ENCODE data around the gene RB1. TPM values are rescaled to one million over a fixed set of nuclear protein-coding genes. Genes with fewer than 3 reads are reported as not detected.

Gene RB1
- total RNA-seq, 1 donor from 2014 or later, result 36.2 TPM

GRCh38 chr13:48398450-48399095 lies 95.0 kb downstream of the RB1 start:
- no peaks in the 10 kb centered on the region for H3K9me3 Mint-ChIP-seq (ENCODE audit: unreplicated experiment)
- no peak for DNase-seq (ENCODE audit: low spot score)
- no peak overlapping the region for H3K4me3 Mint-ChIP-seq (ENCODE audit: unreplicated experiment)
- H3K36me3 Mint-ChIP-seq (ENCODE audit: low read depth, unreplicated experiment), result peaks cover 27% of the 10 kb centered on the region
- peaks cover 5% of the 10 kb centered on the region for H3K27me3 Mint-ChIP-seq (ENCODE audit: unreplicated experiment)
- no peak for TF ChIP-seq CTCF (IDR thresholded peaks at IDR 0.05; ENCODE audit: unreplicated experiment)
- peaks cover 11% of the 10 kb centered on the region for H3K4me1 Mint-ChIP-seq (ENCODE audit: unreplicated experiment)
- H3K27ac Mint-ChIP-seq (ENCODE audit: unreplicated experiment), result no peak overlapping the region

- TF ChIP-seq CTCF (IDR thresholded peaks at IDR 0.05; ENCODE audit: unreplicated experiment), result no peak
- peaks cover 2% of the 10 kb centered on the region for H3K27me3 Mint-ChIP-seq (ENCODE audit: unreplicated experiment)
- H3K9me3 Mint-ChIP-seq (ENCODE audit: unreplicated experiment), result no peaks in the 10 kb centered on the region
- peak overlapping the region; percentile 76 for H3K27ac Mint-ChIP-seq (ENCODE audit: unreplicated experiment)
- no peak for DNase-seq (ENCODE audit: low spot score)
- H3K36me3 Mint-ChIP-seq (ENCODE audit: low read depth, unreplicated experiment), result peaks cover 16% of the 10 kb centered on the region
- no peak overlapping the region for H3K4me3 Mint-ChIP-seq (ENCODE audit: unreplicated experiment)
- peaks cover 18% of the 10 kb centered on the region for H3K4me1 Mint-ChIP-seq (ENCODE audit: unreplicated experiment)
Measured at GRCh38 chr13:48400090-48400694, 96.6 kb downstream of the RB1 start.

- Mint-ChIP-seq H3K9me3 (ENCODE audit: unreplicated experiment) (no peaks in the 10 kb centered on the region), H3K4me3 (ENCODE audit: unreplicated experiment) (no peak overlapping the region), H3K4me1 (ENCODE audit: unreplicated experiment) (peaks cover 18% of the 10 kb centered on the region), H3K27ac (ENCODE audit: unreplicated experiment) (peak overlapping the region; percentile 65), H3K36me3 (ENCODE audit: low read depth, unreplicated experiment) (peaks cover 9% of the 10 kb centered on the region), H3K27me3 (ENCODE audit: unreplicated experiment) (peaks cover 2% of the 10 kb centered on the region)
- TF ChIP-seq CTCF (IDR thresholded peaks at IDR 0.05; ENCODE audit: unreplicated experiment), result no peak
- DNase-seq (ENCODE audit: low spot score), result no peak
Measured at GRCh38 chr13:48400850-48401291, 97.3 kb downstream of the RB1 start.

DNA sequence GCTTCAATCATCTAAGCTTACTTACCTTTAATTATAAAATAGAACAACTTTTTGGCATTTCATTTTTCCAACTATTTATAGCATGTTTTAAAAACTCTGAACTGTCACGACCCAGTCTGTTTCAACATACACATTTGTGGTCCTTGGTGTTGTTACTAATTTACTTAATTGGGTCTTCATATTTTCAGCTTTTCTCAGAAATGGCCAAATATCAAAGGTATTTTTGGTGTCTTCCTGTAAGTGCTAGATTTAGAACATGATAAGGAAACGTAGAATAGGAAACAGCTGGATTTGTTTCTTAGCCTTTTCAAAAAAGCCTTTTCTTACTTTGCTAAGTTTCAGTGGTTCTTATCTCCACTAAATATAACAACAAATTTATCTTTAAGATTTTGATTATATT lies 97.9 kb downstream of the RB1 start:
- Mint-ChIP-seq H3K4me3 (ENCODE audit: unreplicated experiment) (no peak overlapping the region), H3K27me3 (ENCODE audit: unreplicated experiment) (peaks cover 4% of the 10 kb centered on the region), H3K9me3 (ENCODE audit: unreplicated experiment) (no peaks in the 10 kb centered on the region), H3K27ac (ENCODE audit: unreplicated experiment) (peak overlapping the region; percentile 76), H3K4me1 (ENCODE audit: unreplicated experiment) (peaks cover 20% of the 10 kb centered on the region), H3K36me3 (ENCODE audit: low read depth, unreplicated experiment) (peaks cover 3% of the 10 kb centered on the region)
- DNase-seq (ENCODE audit: low spot score), result no peak
- no peak for TF ChIP-seq CTCF (IDR thresholded peaks at IDR 0.05; ENCODE audit: unreplicated experiment)

GRCh38 chr13:48402325-48402932 lies 98.9 kb downstream of the RB1 start:
- Mint-ChIP-seq H3K36me3 (ENCODE audit: low read depth, unreplicated experiment) (no peaks in the 10 kb centered on the region), H3K27ac (ENCODE audit: unreplicated experiment) (no peak overlapping the region), H3K4me1 (ENCODE audit: unreplicated experiment) (peaks cover 24% of the 10 kb centered on the region), H3K4me3 (ENCODE audit: unreplicated experiment) (no peak overlapping the region), H3K27me3 (ENCODE audit: unreplicated experiment) (peaks cover 2% of the 10 kb centered on the region), H3K9me3 (ENCODE audit: unreplicated experiment) (no peaks in the 10 kb centered on the region)
- DNase-seq (ENCODE audit: low spot score), result no peak
- no peak for TF ChIP-seq CTCF (IDR thresholded peaks at IDR 0.05; ENCODE audit: unreplicated experiment)

Measured in endothelial cell (in vitro differentiated cells).